ENCODE data around the gene RAP1B. TPM values are rescaled to one million over a fixed set of nuclear protein-coding genes. Genes with fewer than 3 reads are reported as not detected.

The RAP1B gene
- total RNA-seq, 4 donors from 2014 or later, result 180 to 380 (median 224) TPM

DNA sequence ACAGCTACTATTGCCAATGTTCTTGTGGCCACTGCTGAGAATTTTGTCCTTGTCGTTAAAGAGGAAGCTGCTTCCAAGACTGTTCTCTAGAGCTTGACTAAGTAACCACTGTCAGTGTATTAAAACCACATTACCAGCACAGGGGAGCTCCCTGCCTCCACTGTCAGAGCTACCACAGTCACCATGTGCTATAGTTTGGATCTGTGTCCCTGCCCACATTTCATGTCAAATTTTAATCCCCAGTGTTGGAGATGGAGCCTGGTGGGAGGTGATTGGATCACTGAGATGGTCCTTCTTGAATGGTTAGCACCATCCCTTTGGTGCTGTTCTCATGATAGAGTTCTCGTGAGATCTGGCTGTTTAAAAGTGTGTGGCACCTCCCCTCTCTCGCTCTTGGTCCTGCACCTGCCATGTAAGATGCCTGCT, 23.2 kb upstream of the RAP1B start:
- no peak for DNase-seq
- Histone ChIP-seq H3K4me1 (no peaks in the 10 kb centered on the region), H3K27me3 (no peaks in the 10 kb centered on the region), H3K36me3 (no peaks in the 10 kb centered on the region), H3K27ac (no peak overlapping the region), H3K4me3 (no peak overlapping the region), H3K9me3 (peaks cover 12 to 18% of the 10 kb centered on the region in 2 donors)
- in situ Hi-C loops (cut with MboI; ENCODE audit: low pct_ligation_motif_present in 1 of 4, low pct_unique_long_range_greater_than_20kb in 1 of 4, low sequenced_read_pairs in 3 of 4) (no loop called here), intact Hi-C loops (cut with DNase I; ENCODE audit: low total_unique reads) (no loop called here)
- 70 to 86% methylated on average over 1 to 3 of the region's 3 CpGs for WGBS, 2 donors (ENCODE audit: low coverage in 1 of 2)
- TF ChIP-seq, protein P1, sequence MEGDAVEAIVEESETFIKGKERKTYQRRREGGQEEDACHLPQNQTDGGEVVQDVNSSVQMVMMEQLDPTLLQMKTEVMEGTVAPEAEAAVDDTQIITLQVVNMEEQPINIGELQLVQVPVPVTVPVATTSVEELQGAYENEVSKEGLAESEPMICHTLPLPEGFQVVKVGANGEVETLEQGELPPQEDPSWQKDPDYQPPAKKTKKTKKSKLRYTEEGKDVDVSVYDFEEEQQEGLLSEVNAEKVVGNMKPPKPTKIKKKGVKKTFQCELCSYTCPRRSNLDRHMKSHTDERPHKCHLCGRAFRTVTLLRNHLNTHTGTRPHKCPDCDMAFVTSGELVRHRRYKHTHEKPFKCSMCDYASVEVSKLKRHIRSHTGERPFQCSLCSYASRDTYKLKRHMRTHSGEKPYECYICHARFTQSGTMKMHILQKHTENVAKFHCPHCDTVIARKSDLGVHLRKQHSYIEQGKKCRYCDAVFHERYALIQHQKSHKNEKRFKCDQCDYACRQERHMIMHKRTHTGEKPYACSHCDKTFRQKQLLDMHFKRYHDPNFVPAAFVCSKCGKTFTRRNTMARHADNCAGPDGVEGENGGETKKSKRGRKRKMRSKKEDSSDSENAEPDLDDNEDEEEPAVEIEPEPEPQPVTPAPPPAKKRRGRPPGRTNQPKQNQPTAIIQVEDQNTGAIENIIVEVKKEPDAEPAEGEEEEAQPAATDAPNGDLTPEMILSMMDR (IDR thresholded peaks at IDR 0.05), result no peak
- TF ChIP-seq POLR2A (IDR thresholded peaks at IDR 0.05), result no peak
- TF ChIP-seq EP300 (IDR thresholded peaks at IDR 0.05; ENCODE audit: low read depth), result no peak
- TF ChIP-seq POLR2AphosphoS5 (IDR thresholded peaks at IDR 0.05), result no peak

DNA sequence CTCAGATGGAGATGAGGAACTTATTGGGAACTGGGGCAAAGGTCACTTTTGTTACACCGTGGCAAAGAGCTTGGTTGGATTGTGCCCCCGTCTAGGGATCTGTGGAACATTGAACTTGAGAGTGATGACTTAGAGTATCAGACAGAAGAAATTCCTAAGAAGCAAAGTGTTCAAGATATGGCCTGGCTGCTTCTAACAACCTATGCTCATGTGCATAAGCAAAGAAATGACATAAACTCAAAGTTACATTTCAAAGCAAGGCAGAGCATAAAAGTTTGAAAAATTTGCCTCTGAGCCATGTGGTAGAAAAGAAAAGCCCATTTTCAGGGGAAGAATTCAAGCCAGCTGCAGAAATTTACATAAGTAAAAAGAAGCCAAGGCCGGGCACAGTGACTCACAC, 21.5 kb upstream of the RAP1B start:
- Histone ChIP-seq H3K4me3 (no peak overlapping the region), H3K9me3 (peaks cover 12 to 23% of the 10 kb centered on the region in 2 donors), H3K27ac (no peak overlapping the region), H3K36me3 (no peaks in the 10 kb centered on the region), H3K27me3 (no peaks in the 10 kb centered on the region), H3K4me1 (no peaks in the 10 kb centered on the region)
- in situ Hi-C loops (cut with MboI; ENCODE audit: low pct_ligation_motif_present in 1 of 4, low pct_unique_long_range_greater_than_20kb in 1 of 4, low sequenced_read_pairs in 3 of 4), result no loop called here
- intact Hi-C loops (cut with DNase I; ENCODE audit: low total_unique reads), result no loop called here
- DNase-seq, result no peak
- WGBS, 2 donors (ENCODE audit: low coverage in 1 of 2), result 70 to 84% methylated on average over 3 of the region's 3 CpGs
- TF ChIP-seq EP300 (IDR thresholded peaks at IDR 0.05; ENCODE audit: low read depth) (no peak), POLR2AphosphoS5 (IDR thresholded peaks at IDR 0.05) (no peak), POLR2A (IDR thresholded peaks at IDR 0.05) (no peak)
- TF ChIP-seq, protein P1 (IDR thresholded peaks at IDR 0.05), result no peak

DNA sequence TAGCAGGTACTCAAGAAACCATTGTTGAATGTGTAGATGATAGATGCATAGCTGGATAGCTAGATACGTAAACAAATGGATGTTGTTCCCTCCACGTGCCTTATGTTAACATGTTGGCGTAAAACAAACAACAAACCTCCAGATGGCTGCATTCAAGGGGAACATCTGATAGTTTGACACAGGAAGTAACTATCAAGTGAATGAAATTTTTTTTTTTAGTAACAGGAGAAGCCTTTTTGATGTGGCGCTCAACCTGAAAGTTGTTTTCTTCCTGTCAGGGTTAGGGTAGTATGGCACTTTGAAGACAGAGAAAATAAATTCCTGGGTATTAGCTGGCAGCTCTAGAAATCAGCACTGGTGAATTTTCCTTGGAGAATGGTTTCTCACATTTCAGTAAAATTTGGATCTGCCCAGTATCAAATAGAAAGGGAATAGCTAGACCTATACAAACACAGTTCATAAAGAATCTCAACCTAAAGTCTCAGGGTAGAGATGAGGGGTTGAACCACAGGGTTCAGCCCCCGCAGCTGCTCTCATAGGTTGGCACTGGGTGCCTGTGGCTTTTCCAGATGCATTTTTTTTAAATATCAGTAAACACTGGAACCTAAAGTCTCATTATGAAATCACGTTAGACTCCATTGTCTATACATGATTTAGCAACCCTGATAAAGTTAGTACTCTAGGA, 18.8 kb upstream of the RAP1B start:
- 61 to 73% methylated on average over 6 of the region's 6 CpGs for WGBS, 2 donors (ENCODE audit: low coverage in 1 of 2)
- intact Hi-C loops (cut with DNase I; ENCODE audit: low total_unique reads), result no loop called here

GRCh38 chr12:68595241-68595640, 15.5 kb upstream of the RAP1B start:
- intact Hi-C loops (cut with DNase I; ENCODE audit: low total_unique reads) (no loop called here), in situ Hi-C loops (cut with MboI; ENCODE audit: low pct_ligation_motif_present in 1 of 4, low pct_unique_long_range_greater_than_20kb in 1 of 4, low sequenced_read_pairs in 3 of 4) (no loop called here)
- Histone ChIP-seq H3K27me3 (no peaks in the 10 kb centered on the region), H3K4me1 (no peaks in the 10 kb centered on the region), H3K36me3 (no peaks in the 10 kb centered on the region), H3K27ac (no peak overlapping the region), H3K9me3 (peaks cover 0 to 8% of the 10 kb centered on the region in 2 donors), H3K4me3 (no peak overlapping the region)
- TF ChIP-seq POLR2AphosphoS5 (IDR thresholded peaks at IDR 0.05) (no peak), EP300 (IDR thresholded peaks at IDR 0.05; ENCODE audit: low read depth) (no peak), POLR2A (IDR thresholded peaks at IDR 0.05) (no peak)
- TF ChIP-seq, protein P1 (IDR thresholded peaks at IDR 0.05), result no peak
- DNase-seq, result no peak
- 91% methylated on average over 4 of the region's 4 CpGs; no CpG with 5 or more reads in 1 of the 2 donors for WGBS, 2 donors (ENCODE audit: low coverage in 1 of 2)

More for the DNA sequence above, 18.8 kb upstream of the RAP1B start:
- no peak for DNase-seq
- no peak for TF ChIP-seq POLR2AphosphoS5 (IDR thresholded peaks at IDR 0.05)
- TF ChIP-seq, protein P1 (IDR thresholded peaks at IDR 0.05), result no peak
- in situ Hi-C loops (cut with MboI; ENCODE audit: low pct_ligation_motif_present in 1 of 4, low pct_unique_long_range_greater_than_20kb in 1 of 4, low sequenced_read_pairs in 3 of 4), result no loop called here
- no peaks in the 10 kb centered on the region for H3K36me3 ChIP-seq
- H3K9me3 ChIP-seq, result peaks cover 12 to 23% of the 10 kb centered on the region in 2 donors
- no peaks in the 10 kb centered on the region for H3K4me1 ChIP-seq
- no peak overlapping the region for H3K4me3 ChIP-seq
- no peak overlapping the region for H3K27ac ChIP-seq
- no peaks in the 10 kb centered on the region for H3K27me3 ChIP-seq
